Measurements from ENCODE around the gene ESRRB. TPM values are rescaled to one million over a fixed set of nuclear protein-coding genes. Genes with fewer than 3 reads are reported as not detected.

Gene ESRRB
- total RNA-seq, 1 experiment from 2014 or later: not detected

DNA sequence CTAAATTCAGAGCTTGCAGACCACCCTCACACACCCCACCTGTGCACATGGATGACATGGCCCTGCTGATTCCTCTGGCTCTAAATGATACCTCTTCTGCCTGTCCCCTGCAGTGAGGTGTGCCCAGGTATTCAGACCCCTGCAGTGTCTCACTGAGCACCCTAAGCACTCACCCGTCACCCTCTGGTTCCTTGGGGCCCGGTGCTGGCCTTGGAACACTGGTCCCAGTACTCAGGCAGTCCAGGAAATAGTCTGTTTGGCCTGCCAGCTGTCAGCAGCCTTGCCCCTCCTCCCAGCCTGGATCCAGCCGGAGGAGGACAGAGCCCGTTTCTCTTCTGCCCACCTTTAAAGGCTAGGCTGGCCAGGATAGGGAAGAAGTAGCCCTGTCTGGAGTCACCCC is 44.9 kb downstream of the ESRRB start:
- H3F3A ChIP-seq (ENCODE audit: insufficient read depth, low read depth): no peaks in the 10 kb centered on the region
- H3K36me3 ChIP-seq (ENCODE audit: low read depth): no peaks in the 10 kb centered on the region
- no peak for DNase-seq
- CTCF ChIA-PET: no interaction called here
- POLR2A ChIA-PET (ENCODE audit: unreplicated experiment): no interaction called here
- intact Hi-C loops (cut with micrococcal nuclease; ENCODE audit: unreplicated experiment): no loop called here
- TF ChIP-seq EZH2 (IDR thresholded peaks at IDR 0.05; ENCODE audit: low read depth): no peak
- TF ChIP-seq, protein P1, sequence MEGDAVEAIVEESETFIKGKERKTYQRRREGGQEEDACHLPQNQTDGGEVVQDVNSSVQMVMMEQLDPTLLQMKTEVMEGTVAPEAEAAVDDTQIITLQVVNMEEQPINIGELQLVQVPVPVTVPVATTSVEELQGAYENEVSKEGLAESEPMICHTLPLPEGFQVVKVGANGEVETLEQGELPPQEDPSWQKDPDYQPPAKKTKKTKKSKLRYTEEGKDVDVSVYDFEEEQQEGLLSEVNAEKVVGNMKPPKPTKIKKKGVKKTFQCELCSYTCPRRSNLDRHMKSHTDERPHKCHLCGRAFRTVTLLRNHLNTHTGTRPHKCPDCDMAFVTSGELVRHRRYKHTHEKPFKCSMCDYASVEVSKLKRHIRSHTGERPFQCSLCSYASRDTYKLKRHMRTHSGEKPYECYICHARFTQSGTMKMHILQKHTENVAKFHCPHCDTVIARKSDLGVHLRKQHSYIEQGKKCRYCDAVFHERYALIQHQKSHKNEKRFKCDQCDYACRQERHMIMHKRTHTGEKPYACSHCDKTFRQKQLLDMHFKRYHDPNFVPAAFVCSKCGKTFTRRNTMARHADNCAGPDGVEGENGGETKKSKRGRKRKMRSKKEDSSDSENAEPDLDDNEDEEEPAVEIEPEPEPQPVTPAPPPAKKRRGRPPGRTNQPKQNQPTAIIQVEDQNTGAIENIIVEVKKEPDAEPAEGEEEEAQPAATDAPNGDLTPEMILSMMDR (conservative IDR thresholded peaks at IDR 0.05): no peak
- H3K9me2 ChIP-seq (ENCODE audit: insufficient read depth): no peaks in the 10 kb centered on the region
- H3K4me1 ChIP-seq (replicated peaks; ENCODE audit: insufficient read depth): no peaks in the 10 kb centered on the region
- peaks cover 94% of the 10 kb centered on the region for H3K27me3 ChIP-seq (ENCODE audit: insufficient read depth, low read depth)
- H3K79me2 ChIP-seq (ENCODE audit: low read depth): no peaks in the 10 kb centered on the region
- no peak overlapping the region for H3K4me3 ChIP-seq
- H3K4me2 ChIP-seq: no peak overlapping the region
- no TSS peak for BruUV-seq (replicated peaks)
- H3K27ac ChIP-seq: no peak overlapping the region
- no peak overlapping the region for H2AFZ ChIP-seq
- H3K9me3 ChIP-seq (ENCODE audit: insufficient read depth, low read depth): no peaks in the 10 kb centered on the region
- no peaks in the 10 kb centered on the region for H4K20me1 ChIP-seq (ENCODE audit: insufficient read depth)

DNA sequence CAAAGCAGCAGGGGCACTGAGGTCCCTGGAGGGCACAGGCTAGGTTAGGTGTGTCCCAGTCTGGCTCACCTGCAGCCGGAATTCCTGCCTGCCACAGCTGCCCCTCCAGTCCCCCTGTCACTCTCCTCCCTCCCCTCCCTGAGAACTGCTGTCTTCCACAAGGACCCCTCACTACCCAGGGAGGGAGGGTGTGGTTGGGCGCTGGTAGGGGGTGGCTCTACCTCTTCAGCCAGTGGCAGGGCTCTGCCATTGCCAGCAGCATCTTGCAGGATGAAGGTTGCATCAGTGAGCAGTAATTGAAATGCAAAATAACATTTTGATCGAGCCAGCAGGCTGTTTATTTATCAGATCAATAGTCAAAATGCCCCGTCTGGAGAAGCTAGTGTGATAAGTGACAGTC is 45.7 kb downstream of the ESRRB start:
- H3F3A ChIP-seq (ENCODE audit: insufficient read depth, low read depth): no peaks in the 10 kb centered on the region
- no peaks in the 10 kb centered on the region for H3K9me3 ChIP-seq (ENCODE audit: insufficient read depth, low read depth)
- H3K4me1 ChIP-seq (replicated peaks; ENCODE audit: insufficient read depth): no peaks in the 10 kb centered on the region
- H3K36me3 ChIP-seq (ENCODE audit: low read depth): no peaks in the 10 kb centered on the region
- H3K27ac ChIP-seq: no peak overlapping the region
- TF ChIP-seq, protein P1 (conservative IDR thresholded peaks at IDR 0.05): no peak
- TF ChIP-seq EZH2 (IDR thresholded peaks at IDR 0.05; ENCODE audit: low read depth): no peak
- H4K20me1 ChIP-seq (ENCODE audit: insufficient read depth): no peaks in the 10 kb centered on the region
- H3K9me2 ChIP-seq (ENCODE audit: insufficient read depth): no peaks in the 10 kb centered on the region
- BruUV-seq (replicated peaks): no TSS peak
- ChIA-PET POLR2A (ENCODE audit: unreplicated experiment) (no interaction called here), CTCF (no interaction called here)
- H2AFZ ChIP-seq: no peak overlapping the region
- no peaks in the 10 kb centered on the region for H3K79me2 ChIP-seq (ENCODE audit: low read depth)
- intact Hi-C loops (cut with micrococcal nuclease; ENCODE audit: unreplicated experiment): no loop called here
- H3K4me2 ChIP-seq: no peak overlapping the region
- H3K4me3 ChIP-seq: no peak overlapping the region
- DNase-seq: no peak
- peaks cover 94% of the 10 kb centered on the region for H3K27me3 ChIP-seq (ENCODE audit: insufficient read depth, low read depth)

DNA sequence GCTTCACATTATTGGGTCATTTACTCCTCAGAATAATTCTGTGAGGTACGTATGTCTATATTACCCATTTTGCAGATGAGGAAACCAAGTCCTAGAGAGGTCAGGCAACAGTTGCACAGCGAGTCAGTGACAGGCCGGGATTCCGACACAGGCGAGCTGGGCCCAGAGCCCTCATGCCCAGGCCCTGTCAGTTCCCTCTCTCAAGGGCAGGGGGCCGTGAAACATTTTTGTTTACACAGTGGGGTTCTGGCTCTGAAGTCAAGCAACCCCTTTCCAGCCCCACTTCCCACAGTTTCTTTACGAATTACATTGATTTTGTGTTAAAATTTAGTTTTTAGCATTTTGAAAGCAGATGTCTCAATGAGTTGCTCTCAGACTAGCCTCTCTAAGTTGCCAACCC is 46.7 kb downstream of the ESRRB start:
- ChIA-PET CTCF (no interaction called here), POLR2A (ENCODE audit: unreplicated experiment) (no interaction called here)
- peaks cover 92% of the 10 kb centered on the region for H3K27me3 ChIP-seq (ENCODE audit: insufficient read depth, low read depth)
- H3K27ac ChIP-seq: no peak overlapping the region
- no peak overlapping the region for H3K4me2 ChIP-seq
- no peak overlapping the region for H3K4me3 ChIP-seq
- H3F3A ChIP-seq (ENCODE audit: insufficient read depth, low read depth): no peaks in the 10 kb centered on the region
- H2AFZ ChIP-seq: no peak overlapping the region
- H3K4me1 ChIP-seq (replicated peaks; ENCODE audit: insufficient read depth): no peaks in the 10 kb centered on the region
- H3K9me3 ChIP-seq (ENCODE audit: insufficient read depth, low read depth): no peaks in the 10 kb centered on the region
- TF ChIP-seq, protein P1 (conservative IDR thresholded peaks at IDR 0.05): no peak
- TF ChIP-seq EZH2 (IDR thresholded peaks at IDR 0.05; ENCODE audit: low read depth): no peak
- H4K20me1 ChIP-seq (ENCODE audit: insufficient read depth): no peaks in the 10 kb centered on the region
- intact Hi-C loops (cut with micrococcal nuclease; ENCODE audit: unreplicated experiment): no loop called here
- no peaks in the 10 kb centered on the region for H3K36me3 ChIP-seq (ENCODE audit: low read depth)
- no TSS peak for BruUV-seq (replicated peaks)
- DNase-seq: no peak
- H3K9me2 ChIP-seq (ENCODE audit: insufficient read depth): no peaks in the 10 kb centered on the region
- H3K79me2 ChIP-seq (ENCODE audit: low read depth): no peaks in the 10 kb centered on the region
